Right lobe of liver (tissue), 4 donors: ENCODE measurements around the gene CCDC102A.

Experiments
- CTCF ChIP-seq, 4 donors: fragments of 200-600 bp in 3 of 4; fragments of 450-650 bp in 1 of 4; IDR thresholded peaks; one replicate each; pipeline versions ENCODE4 v1.5.1 to v1.8.0; 2016 to 2022; ENCODE audit warnings: antibody characterized with exemption in 4 of 4, mild to moderate bottlenecking in 2 of 4
- POLR2A ChIP-seq: fragments of 450-650 bp; IDR thresholded peaks from one replicate; pipeline ENCODE4 v1.6.1; 2017; ENCODE audit warnings: antibody characterized with exemption, mild to moderate bottlenecking
- donor health status: DM: no; HTN: no; CAD: no.
- donor health status: DM: no; HTN: no; CAD: no.
- donor health status: DM: no; HTN: yes; CAD: no.

GRCh38 chr16:57563487-57563750 lies 27.0 kb upstream of the CCDC102A start:
- no peak for TF ChIP-seq CTCF (IDR thresholded peaks at IDR 0.05)
- no peak for TF ChIP-seq POLR2A
